DND-41 (cell line): ENCODE data around the gene ANKRD13B.

Source experiments
- CTCF ChIP-seq: IDR thresholded peaks from 2 replicates; pipeline ENCODE4 v1.5.1; 2012; ENCODE audit warnings: borderline replicate concordance, low read length, moderate library complexity, mild to moderate bottlenecking; ENCODE audit not compliant: poor library complexity, severe bottlenecking; ENCODE audit errors: extremely low read depth
- EZH2 ChIP-seq: IDR thresholded peaks from 3 replicates; pipeline ENCODE4 v1.6.1; 2012; ENCODE audit warnings: borderline replicate concordance, low read depth, mild to moderate bottlenecking, moderate library complexity, low read length, inconsistent platforms; ENCODE audit not compliant: severe bottlenecking

- no peak for TF ChIP-seq CTCF
- TF ChIP-seq EZH2 = no peak
Observed at GRCh38 chr17:29620271-29620670, 27.3 kb downstream of the ANKRD13B start.
